Breast epithelium (tissue), 4 donors: ENCODE results near the gene CTDSP2. TPM values are rescaled to one million over a fixed set of nuclear protein-coding genes. Genes with fewer than 3 reads are reported as not detected.

Source experiments
- DNase-seq, 2 donors: peaks; one replicate each; pipeline ENCODE4 v3.0.0-alpha.2; 2019; ENCODE audit warnings: low spot score in 2 of 2
- H3K27ac ChIP-seq, 2 donors: fragments of 200-600 bp; sonication (generic) in 1 of 2; one replicate each; pipeline ENCODE4 v1.5.1; 2016 to 2019; ENCODE audit warnings: mild to moderate bottlenecking in 1 of 2
- H3K27me3 ChIP-seq, 2 donors: fragments of 200-600 bp; sonication (generic) in 1 of 2; one replicate each; pipeline versions ENCODE4 v1.5.1 to v1.6.0; 2017 to 2019; ENCODE audit warnings: control low read depth in 1 of 2, mild to moderate bottlenecking in 1 of 2
- H3K36me3 ChIP-seq: fragments of 200-600 bp; one replicate; pipeline ENCODE4 v1.5.1; 2019
- H3K4me1 ChIP-seq, 2 donors: fragments of 200-600 bp; sonication (generic); one replicate each; pipeline ENCODE4 v1.5.1; 2016 to 2019; ENCODE audit warnings: control low read depth in 1 of 2
- H3K4me3 ChIP-seq, 3 donors: fragments of 200-600 bp; sonication (generic); 1 replicate in 2 of 3; 2 replicates in 1 of 3; pipeline ENCODE4 v1.5.1; 2016 to 2019; ENCODE audit warnings: mild to moderate bottlenecking in 3 of 3, moderate library complexity in 2 of 3
- H3K9me3 ChIP-seq, 2 donors: fragments of 200-600 bp; sonication (generic) in 1 of 2; one replicate each; pipeline ENCODE4 v1.5.1; 2016 to 2019; ENCODE audit warnings: control low read depth in 1 of 2
- POLR2A ChIP-seq: fragments of 450-650 bp; IDR thresholded peaks from one replicate; pipeline ENCODE4 v1.6.1; 2016; ENCODE audit warnings: antibody characterized with exemption, mild to moderate bottlenecking, moderate library complexity
- POLR2AphosphoS5 ChIP-seq, 3 donors: sonication (generic); formaldehyde crosslinking; IDR thresholded peaks; one replicate each; pipeline ENCODE4 v1.6.1; 2017; ENCODE audit warnings: antibody characterized with exemption in 3 of 3
- intact Hi-C: fragments of 100-400 bp; cut with DNase I; formaldehyde crosslinking; loops from one replicate; pipeline ENCODE4 v1.15.1; 2023; ENCODE audit warnings: low total_unique reads
- total RNA-seq, 3 donors: library from RNA; depleted of rRNA; stranded (reverse); fragments of >200 nt; gene quantifications; one replicate each; pipeline ENCODE4 v1.1.0, GENCODE V29; 2016
- TF ChIP-seq, protein P1 (sequence below), 3 donors: fragments of 450-650 bp; IDR thresholded peaks; one replicate each; pipeline ENCODE4 v1.5.1; 2016 to 2017; ENCODE audit warnings: antibody characterized with exemption in 3 of 3, mild to moderate bottlenecking in 3 of 3, moderate library complexity in 3 of 3

CTDSP2 gene
- total RNA-seq, 3 donors from 2014 or later: 144 to 175 (median 167) TPM

DNA sequence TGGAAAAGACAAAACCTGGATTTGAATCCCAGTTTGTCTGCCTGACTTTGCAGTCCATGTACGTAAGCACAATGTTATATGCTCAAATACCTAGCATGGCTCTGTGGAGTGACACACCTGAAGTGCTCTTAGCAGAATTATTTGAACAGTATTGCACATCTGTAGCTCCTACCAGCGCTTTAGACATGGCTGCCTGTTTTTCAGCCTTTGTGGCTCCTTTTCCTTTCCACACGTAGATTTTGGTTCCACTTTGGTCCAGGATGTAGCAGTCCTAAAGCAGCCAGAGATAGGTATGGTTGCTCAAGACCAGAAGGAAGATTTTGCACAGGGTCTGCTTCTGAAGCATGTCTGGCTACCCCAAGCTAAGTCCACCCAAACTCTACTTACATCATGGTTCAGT is 37.1 kb downstream of the CTDSP2 start:
- Histone ChIP-seq H3K9me3 (no peaks in the 10 kb centered on the region), H3K4me1 (no peaks in the 10 kb centered on the region), H3K27me3 (no peaks in the 10 kb centered on the region), H3K36me3 (no peaks in the 10 kb centered on the region), H3K27ac (no peak overlapping the region), H3K4me3 (no peak overlapping the region)
- intact Hi-C loops: no loop called here
- DNase-seq: no peak
- TF ChIP-seq POLR2A: no peak
- TF ChIP-seq, protein P1, sequence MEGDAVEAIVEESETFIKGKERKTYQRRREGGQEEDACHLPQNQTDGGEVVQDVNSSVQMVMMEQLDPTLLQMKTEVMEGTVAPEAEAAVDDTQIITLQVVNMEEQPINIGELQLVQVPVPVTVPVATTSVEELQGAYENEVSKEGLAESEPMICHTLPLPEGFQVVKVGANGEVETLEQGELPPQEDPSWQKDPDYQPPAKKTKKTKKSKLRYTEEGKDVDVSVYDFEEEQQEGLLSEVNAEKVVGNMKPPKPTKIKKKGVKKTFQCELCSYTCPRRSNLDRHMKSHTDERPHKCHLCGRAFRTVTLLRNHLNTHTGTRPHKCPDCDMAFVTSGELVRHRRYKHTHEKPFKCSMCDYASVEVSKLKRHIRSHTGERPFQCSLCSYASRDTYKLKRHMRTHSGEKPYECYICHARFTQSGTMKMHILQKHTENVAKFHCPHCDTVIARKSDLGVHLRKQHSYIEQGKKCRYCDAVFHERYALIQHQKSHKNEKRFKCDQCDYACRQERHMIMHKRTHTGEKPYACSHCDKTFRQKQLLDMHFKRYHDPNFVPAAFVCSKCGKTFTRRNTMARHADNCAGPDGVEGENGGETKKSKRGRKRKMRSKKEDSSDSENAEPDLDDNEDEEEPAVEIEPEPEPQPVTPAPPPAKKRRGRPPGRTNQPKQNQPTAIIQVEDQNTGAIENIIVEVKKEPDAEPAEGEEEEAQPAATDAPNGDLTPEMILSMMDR (IDR thresholded peaks at IDR 0.05): no peak
- TF ChIP-seq POLR2AphosphoS5 (IDR thresholded peaks at IDR 0.05): no peak

DNA sequence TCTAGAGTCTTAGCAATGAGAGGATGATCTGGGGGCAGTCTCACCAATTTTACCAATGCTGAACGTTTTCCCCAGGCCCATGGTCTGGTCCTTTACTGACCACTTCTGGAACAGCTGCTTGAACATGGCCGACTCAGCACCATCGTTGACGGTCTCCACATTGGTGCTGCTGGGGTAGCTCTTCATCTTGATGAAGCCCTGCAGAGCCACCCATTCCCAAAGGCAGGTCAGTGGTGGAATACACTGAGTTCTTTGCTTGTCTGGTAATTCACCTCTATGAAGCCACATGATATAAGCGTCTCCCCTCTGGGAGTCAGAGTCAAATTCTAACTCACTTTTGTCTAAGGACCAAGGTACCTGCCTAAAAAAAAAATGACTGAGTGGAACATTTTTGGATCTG is 38.2 kb downstream of the CTDSP2 start:
- TF ChIP-seq POLR2A (no peak), POLR2AphosphoS5 (IDR thresholded peaks at IDR 0.05) (no peak)
- TF ChIP-seq, protein P1 (IDR thresholded peaks at IDR 0.05): no peak
- Histone ChIP-seq H3K4me1 (no peaks in the 10 kb centered on the region), H3K4me3 (no peak overlapping the region), H3K36me3 (no peaks in the 10 kb centered on the region), H3K27ac (no peak overlapping the region), H3K9me3 (no peaks in the 10 kb centered on the region), H3K27me3 (no peaks in the 10 kb centered on the region)
- intact Hi-C loops: no loop called here
- DNase-seq: no peak

DNA sequence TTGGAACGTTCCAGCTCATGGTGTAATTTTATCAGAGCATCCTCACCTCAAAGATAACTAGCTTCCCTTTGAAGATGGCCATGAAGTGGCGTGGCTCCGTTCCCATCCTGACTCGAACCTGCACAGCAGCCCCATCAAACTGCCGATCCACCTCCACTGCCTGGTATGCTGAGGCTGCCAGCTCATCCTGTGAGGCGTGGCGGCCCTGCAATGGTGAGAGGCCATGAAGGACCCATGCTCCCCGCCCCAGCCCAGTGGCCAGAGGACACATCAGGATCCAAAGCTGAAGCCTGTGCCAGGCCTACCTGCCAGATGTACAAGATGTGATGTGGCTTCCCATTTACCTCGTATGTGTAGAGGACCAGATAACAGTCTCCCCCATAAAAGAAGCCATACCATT is 39.2 kb downstream of the CTDSP2 start:
- Histone ChIP-seq H3K36me3 (no peaks in the 10 kb centered on the region), H3K4me1 (no peaks in the 10 kb centered on the region), H3K27ac (no peak overlapping the region), H3K9me3 (no peaks in the 10 kb centered on the region), H3K4me3 (no peak overlapping the region), H3K27me3 (no peaks in the 10 kb centered on the region)
- no peak for TF ChIP-seq POLR2AphosphoS5 (IDR thresholded peaks at IDR 0.05)
- TF ChIP-seq POLR2A: no peak
- TF ChIP-seq, protein P1 (IDR thresholded peaks at IDR 0.05): no peak
- intact Hi-C loops: no loop called here
- no peak for DNase-seq

DNA sequence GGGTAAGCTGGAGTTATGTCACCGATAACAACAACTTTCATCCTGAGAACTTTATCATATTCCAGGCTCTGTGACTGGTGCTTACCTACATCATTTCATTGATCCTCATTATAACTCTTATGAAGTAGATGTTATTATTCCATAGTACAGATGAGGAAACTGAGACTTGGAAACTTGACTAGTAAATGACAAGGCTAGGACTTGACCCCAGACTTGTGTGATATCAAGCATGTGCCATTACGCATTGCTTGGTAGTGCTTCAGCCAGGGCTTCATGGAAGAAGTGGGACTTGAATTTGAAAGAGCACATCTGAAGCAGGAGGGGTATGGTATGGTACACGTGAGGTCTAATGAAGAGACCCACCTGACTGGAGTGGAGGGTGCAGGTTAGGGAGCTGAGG is 39.9 kb downstream of the CTDSP2 start:
- Histone ChIP-seq H3K4me3 (no peak overlapping the region), H3K4me1 (no peaks in the 10 kb centered on the region), H3K36me3 (no peaks in the 10 kb centered on the region), H3K27ac (no peak overlapping the region), H3K9me3 (no peaks in the 10 kb centered on the region), H3K27me3 (no peaks in the 10 kb centered on the region)
- intact Hi-C loops: no loop called here
- TF ChIP-seq POLR2AphosphoS5 (IDR thresholded peaks at IDR 0.05): no peak
- TF ChIP-seq POLR2A: no peak
- TF ChIP-seq, protein P1 (IDR thresholded peaks at IDR 0.05): no peak
- no peak for DNase-seq

DNA sequence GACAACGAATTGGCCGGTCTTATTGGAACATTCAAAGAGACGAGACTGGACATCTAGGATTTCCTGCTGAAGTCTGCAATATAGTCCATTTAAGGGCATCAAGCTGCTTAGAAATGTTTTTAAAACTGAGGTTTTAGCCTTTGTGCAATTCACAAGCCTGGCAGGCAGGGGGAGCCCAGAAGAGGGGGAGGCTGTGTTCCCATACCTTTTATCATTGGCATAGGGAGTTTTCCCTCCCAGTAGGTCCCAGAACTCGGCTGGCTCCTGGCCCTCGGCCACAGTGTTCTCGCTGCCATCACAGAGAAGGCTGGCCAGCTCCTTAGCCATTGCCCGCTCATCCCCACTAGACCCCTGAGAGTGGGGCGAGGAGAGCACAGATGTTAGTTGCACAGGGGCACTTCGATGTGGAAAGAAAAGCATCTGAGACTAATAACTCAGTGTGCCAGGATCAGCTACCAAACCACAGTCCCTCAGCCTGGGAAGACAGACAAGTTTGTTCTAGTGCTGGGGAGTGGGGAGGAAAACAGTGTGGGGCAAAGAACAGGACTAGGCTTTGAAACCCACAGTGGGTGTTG is 43.1 kb downstream of the CTDSP2 start:
- TF ChIP-seq, protein P1 (IDR thresholded peaks at IDR 0.05): peak; percentile 30 to 70 (median 61)
- TF ChIP-seq POLR2A (no peak), POLR2AphosphoS5 (IDR thresholded peaks at IDR 0.05) (peak in 1 of 3 donors; percentile 28)
- H3K36me3 ChIP-seq: no peaks in the 10 kb centered on the region
- no peak overlapping the region for H3K27ac ChIP-seq
- no peak for DNase-seq
- no peaks in the 10 kb centered on the region for H3K4me1 ChIP-seq
- H3K9me3 ChIP-seq: no peaks in the 10 kb centered on the region
- H3K4me3 ChIP-seq: no peak overlapping the region
- intact Hi-C loops: no loop called here
- H3K27me3 ChIP-seq: no peaks in the 10 kb centered on the region
